ENCODE measurements around the gene CPSF3.
A peak's percentile ranks its signal among the peaks of the same experiment; 100 is the strongest.

The CPSF3 gene

GRCh38 chr2:9412781-9413180, 10.7 kb upstream of the CPSF3 start:
- Histone ChIP-seq H3K79me1 (ENCODE audit: low read depth, low read length) (no peaks in the 10 kb centered on the region), H3K23ac (ENCODE audit: low read depth, low read length, poor library complexity) (no peak overlapping the region), H4K91ac (ENCODE audit: low read depth, low read length, poor library complexity) (no peak overlapping the region), H3K27me3 (ENCODE audit: control insufficient read depth in 3 of 3, insufficient read depth in 3 of 3, low read depth in 1 of 3, low read length in 3 of 3) (no peaks in the 10 kb centered on the region), H3K27ac (replicated peaks; ENCODE audit: low read length) (no peak overlapping the region), H3K4ac (ENCODE audit: low read length) (no peak overlapping the region), H2AK5ac (ENCODE audit: low read depth, low read length) (no peak overlapping the region), H3K36me3 (replicated peaks in 1 of 2; ENCODE audit: control insufficient read depth in 2 of 2, insufficient read depth in 2 of 2, low read length in 2 of 2) (peaks cover 0 to 46% of the 10 kb centered on the region in 2 donors), H2BK5ac (ENCODE audit: low read length) (no peak overlapping the region), H3K18ac (ENCODE audit: low read length) (no peak overlapping the region), H3K4me2 (ENCODE audit: insufficient read depth, low read length, poor library complexity, severe bottlenecking) (no peak overlapping the region), H2BK15ac (ENCODE audit: low read length) (no peak overlapping the region), H3K9ac (ENCODE audit: low read depth, low read length, poor library complexity) (no peak overlapping the region), H3K4me3 (ENCODE audit: low read length in 2 of 2) (no peak overlapping the region), H3K9me3 (replicated peaks in 1 of 2; ENCODE audit: control insufficient read depth in 2 of 2, insufficient read depth in 1 of 2, low read depth in 1 of 2, low read length in 2 of 2) (no peaks in the 10 kb centered on the region), H2AFZ (ENCODE audit: low read length) (no peak overlapping the region), H3K14ac (ENCODE audit: low read length) (no peak overlapping the region), H2BK12ac (ENCODE audit: low read length) (no peak overlapping the region), H3K4me1 (ENCODE audit: control insufficient read depth in 2 of 2, insufficient read depth in 1 of 2, low read depth in 1 of 2, low read length in 2 of 2) (no peaks in the 10 kb centered on the region), H2BK120ac (ENCODE audit: low read depth, low read length) (no peak overlapping the region), H4K8ac (ENCODE audit: low read depth, low read length) (no peak overlapping the region)
- DNase-seq (ENCODE audit: low spot score): no peak
- WGBS, 2 donors (ENCODE audit: extremely low coverage in 2 of 2, insufficient read length in 2 of 2, insufficient replicate concordance in 1 of 2): no CpG with 5 or more reads among the region's 7 CpGs

- Histone ChIP-seq H3K79me1 (ENCODE audit: low read depth, low read length) (no peaks in the 10 kb centered on the region), H3K4me3 (ENCODE audit: low read length in 2 of 2) (no peak overlapping the region)
- no CpG with 5 or more reads among the region's 16 CpGs for WGBS, 2 donors (ENCODE audit: extremely low coverage in 2 of 2, insufficient read length in 2 of 2, insufficient replicate concordance in 1 of 2)
Measured at GRCh38 chr2:9415516-9416169, 7.8 kb upstream of the CPSF3 start.

GRCh38 chr2:9416267-9416961, 7.0 kb upstream of the CPSF3 start:
- Histone ChIP-seq H4K91ac (ENCODE audit: low read depth, low read length, poor library complexity) (no peak overlapping the region), H3K9ac (ENCODE audit: low read depth, low read length, poor library complexity) (no peak overlapping the region), H3K4me3 (ENCODE audit: low read length in 2 of 2) (no peak overlapping the region), H2AK5ac (ENCODE audit: low read depth, low read length) (no peak overlapping the region), H2BK120ac (ENCODE audit: low read depth, low read length) (no peak overlapping the region), H3K18ac (ENCODE audit: low read length) (no peak overlapping the region), H2BK15ac (ENCODE audit: low read length) (no peak overlapping the region), H2BK12ac (ENCODE audit: low read length) (no peak overlapping the region), H2AFZ (ENCODE audit: low read length) (no peak overlapping the region), H3K9me3 (replicated peaks in 1 of 2; ENCODE audit: control insufficient read depth in 2 of 2, insufficient read depth in 1 of 2, low read depth in 1 of 2, low read length in 2 of 2) (no peaks in the 10 kb centered on the region), H3K14ac (ENCODE audit: low read length) (no peak overlapping the region), H4K8ac (ENCODE audit: low read depth, low read length) (no peak overlapping the region), H3K27me3 (ENCODE audit: control insufficient read depth in 3 of 3, insufficient read depth in 3 of 3, low read depth in 1 of 3, low read length in 3 of 3) (no peaks in the 10 kb centered on the region), H3K36me3 (replicated peaks in 1 of 2; ENCODE audit: control insufficient read depth in 2 of 2, insufficient read depth in 2 of 2, low read length in 2 of 2) (peaks cover 0 to 27% of the 10 kb centered on the region in 2 donors), H3K4ac (ENCODE audit: low read length) (no peak overlapping the region), H3K4me1 (ENCODE audit: control insufficient read depth in 2 of 2, insufficient read depth in 1 of 2, low read depth in 1 of 2, low read length in 2 of 2) (no peaks in the 10 kb centered on the region), H3K79me1 (ENCODE audit: low read depth, low read length) (no peaks in the 10 kb centered on the region), H2BK5ac (ENCODE audit: low read length) (no peak overlapping the region), H3K23ac (ENCODE audit: low read depth, low read length, poor library complexity) (no peak overlapping the region), H3K27ac (replicated peaks; ENCODE audit: low read length) (no peak overlapping the region), H3K4me2 (ENCODE audit: insufficient read depth, low read length, poor library complexity, severe bottlenecking) (no peak overlapping the region)
- no peak for DNase-seq (ENCODE audit: low spot score)
- no CpG with 5 or more reads among the region's 9 CpGs for WGBS, 2 donors (ENCODE audit: extremely low coverage in 2 of 2, insufficient read length in 2 of 2, insufficient replicate concordance in 1 of 2)

More at GRCh38 chr2:9415516-9416169, 7.8 kb upstream of the CPSF3 start:
- Histone ChIP-seq H3K27ac (replicated peaks; ENCODE audit: low read length) (no peak overlapping the region), H2AFZ (ENCODE audit: low read length) (no peak overlapping the region), H4K91ac (ENCODE audit: low read depth, low read length, poor library complexity) (no peak overlapping the region), H3K14ac (ENCODE audit: low read length) (no peak overlapping the region), H3K9ac (ENCODE audit: low read depth, low read length, poor library complexity) (peak overlapping the region; percentile 37), H3K4me2 (ENCODE audit: insufficient read depth, low read length, poor library complexity, severe bottlenecking) (no peak overlapping the region), H3K36me3 (replicated peaks in 1 of 2; ENCODE audit: control insufficient read depth in 2 of 2, insufficient read depth in 2 of 2, low read length in 2 of 2) (peaks cover 0 to 34% of the 10 kb centered on the region in 2 donors), H4K8ac (ENCODE audit: low read depth, low read length) (no peak overlapping the region), H2BK15ac (ENCODE audit: low read length) (no peak overlapping the region), H2BK12ac (ENCODE audit: low read length) (no peak overlapping the region), H2BK5ac (ENCODE audit: low read length) (no peak overlapping the region), H3K27me3 (ENCODE audit: control insufficient read depth in 3 of 3, insufficient read depth in 3 of 3, low read depth in 1 of 3, low read length in 3 of 3) (no peaks in the 10 kb centered on the region), H3K4me1 (ENCODE audit: control insufficient read depth in 2 of 2, insufficient read depth in 1 of 2, low read depth in 1 of 2, low read length in 2 of 2) (no peaks in the 10 kb centered on the region), H3K23ac (ENCODE audit: low read depth, low read length, poor library complexity) (peak overlapping the region; percentile 48), H3K18ac (ENCODE audit: low read length) (no peak overlapping the region), H3K4ac (ENCODE audit: low read length) (no peak overlapping the region), H3K9me3 (replicated peaks in 1 of 2; ENCODE audit: control insufficient read depth in 2 of 2, insufficient read depth in 1 of 2, low read depth in 1 of 2, low read length in 2 of 2) (no peaks in the 10 kb centered on the region), H2BK120ac (ENCODE audit: low read depth, low read length) (no peak overlapping the region), H2AK5ac (ENCODE audit: low read depth, low read length) (no peak overlapping the region)
- DNase-seq (ENCODE audit: low spot score): no peak

GRCh38 chr2:9416962-9417316, 6.5 kb upstream of the CPSF3 start:
- no peak overlapping the region for H3K27ac ChIP-seq (replicated peaks; ENCODE audit: low read length)
- peak overlapping the region; percentile 80 for H2BK5ac ChIP-seq (ENCODE audit: low read length)

More at GRCh38 chr2:9416962-9417316, 6.5 kb upstream of the CPSF3 start:
- Histone ChIP-seq H3K9ac (ENCODE audit: low read depth, low read length, poor library complexity) (no peak overlapping the region), H3K4me3 (ENCODE audit: low read length in 2 of 2) (no peak overlapping the region), H3K4me1 (ENCODE audit: control insufficient read depth in 2 of 2, insufficient read depth in 1 of 2, low read depth in 1 of 2, low read length in 2 of 2) (peaks cover 0 to 4% of the 10 kb centered on the region in 2 donors), H3K4me2 (ENCODE audit: insufficient read depth, low read length, poor library complexity, severe bottlenecking) (no peak overlapping the region), H3K27me3 (ENCODE audit: control insufficient read depth in 3 of 3, insufficient read depth in 3 of 3, low read depth in 1 of 3, low read length in 3 of 3) (no peaks in the 10 kb centered on the region), H3K23ac (ENCODE audit: low read depth, low read length, poor library complexity) (no peak overlapping the region), H4K91ac (ENCODE audit: low read depth, low read length, poor library complexity) (no peak overlapping the region), H2AK5ac (ENCODE audit: low read depth, low read length) (no peak overlapping the region), H3K36me3 (replicated peaks in 1 of 2; ENCODE audit: control insufficient read depth in 2 of 2, insufficient read depth in 2 of 2, low read length in 2 of 2) (peaks cover 0 to 27% of the 10 kb centered on the region in 2 donors), H3K9me3 (replicated peaks in 1 of 2; ENCODE audit: control insufficient read depth in 2 of 2, insufficient read depth in 1 of 2, low read depth in 1 of 2, low read length in 2 of 2) (no peaks in the 10 kb centered on the region), H3K79me1 (ENCODE audit: low read depth, low read length) (no peaks in the 10 kb centered on the region), H2AFZ (ENCODE audit: low read length) (no peak overlapping the region), H2BK120ac (ENCODE audit: low read depth, low read length) (no peak overlapping the region), H3K18ac (ENCODE audit: low read length) (no peak overlapping the region), H2BK12ac (ENCODE audit: low read length) (no peak overlapping the region), H3K14ac (ENCODE audit: low read length) (no peak overlapping the region), H2BK15ac (ENCODE audit: low read length) (no peak overlapping the region), H4K8ac (ENCODE audit: low read depth, low read length) (no peak overlapping the region), H3K4ac (ENCODE audit: low read length) (no peak overlapping the region)
- no CpG with 5 or more reads among the region's 7 CpGs for WGBS, 2 donors (ENCODE audit: extremely low coverage in 2 of 2, insufficient read length in 2 of 2, insufficient replicate concordance in 1 of 2)
- no peak for DNase-seq (ENCODE audit: low spot score)
